Superior temporal gyrus (tissue), 1 donor: ENCODE results near the gene TTPAL.

Source experiments
- DNase-seq: peaks from one replicate; pipeline ENCODE4 v3.0.0-alpha.2; 2016; ENCODE audit errors: extremely low spot score

The TTPAL gene

DNA sequence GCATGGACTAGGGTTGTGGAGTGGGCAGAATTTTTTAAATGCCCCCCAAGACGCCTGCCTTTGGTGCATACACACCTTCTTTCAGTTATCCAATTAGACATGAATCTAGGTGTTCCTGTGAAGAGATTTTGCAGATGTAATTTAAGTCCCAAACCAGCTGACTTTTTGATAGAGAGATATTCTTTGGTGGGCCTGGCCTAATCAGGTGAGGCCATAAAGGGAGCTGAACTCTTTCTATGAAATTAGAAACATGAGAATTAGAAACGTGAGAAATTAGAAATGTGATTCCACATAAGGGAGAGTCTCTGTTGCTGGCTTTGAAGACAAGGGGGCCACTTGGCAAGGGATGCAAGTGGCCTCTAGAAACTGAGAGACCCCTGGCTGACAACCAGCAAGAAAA is 36.4 kb upstream of the TTPAL start:
- no peak for DNase-seq

DNA sequence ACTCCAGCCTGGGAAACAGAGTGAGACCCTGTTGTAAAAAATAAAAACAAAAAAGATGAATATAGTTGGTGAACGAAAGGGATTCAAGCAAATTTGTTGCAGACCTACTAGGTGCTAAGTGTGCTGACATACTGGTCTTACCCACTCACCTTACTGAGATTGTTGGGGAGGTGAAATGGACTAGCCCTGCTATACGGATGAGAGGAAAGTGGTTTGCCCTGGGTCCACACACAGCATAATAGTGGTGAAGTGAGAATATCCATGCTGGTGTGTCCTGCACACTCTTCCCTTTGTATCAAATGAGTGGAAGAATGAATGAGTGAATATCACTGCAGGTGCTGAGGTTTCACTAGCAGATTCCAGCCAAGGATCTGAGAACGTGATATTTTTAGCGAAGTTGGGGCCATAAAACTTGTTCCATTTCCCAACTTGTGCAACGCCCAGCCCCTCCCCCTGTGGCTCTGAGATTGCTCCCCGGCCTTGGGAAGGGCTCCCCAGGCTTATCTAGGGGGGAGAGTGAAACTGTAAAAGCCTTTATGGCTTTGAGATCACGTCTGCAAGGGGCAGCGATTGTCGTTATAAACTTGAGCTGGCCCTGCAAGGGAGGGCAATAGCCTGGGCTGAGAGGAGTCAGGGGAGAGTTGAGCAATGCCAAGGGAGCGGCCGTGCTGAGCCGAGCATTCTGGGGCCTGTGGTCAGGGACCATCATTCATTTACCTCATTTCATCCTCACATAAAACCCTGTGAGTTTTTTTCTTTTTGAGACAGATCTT is 33.2 kb upstream of the TTPAL start:
- no peak for DNase-seq

DNA sequence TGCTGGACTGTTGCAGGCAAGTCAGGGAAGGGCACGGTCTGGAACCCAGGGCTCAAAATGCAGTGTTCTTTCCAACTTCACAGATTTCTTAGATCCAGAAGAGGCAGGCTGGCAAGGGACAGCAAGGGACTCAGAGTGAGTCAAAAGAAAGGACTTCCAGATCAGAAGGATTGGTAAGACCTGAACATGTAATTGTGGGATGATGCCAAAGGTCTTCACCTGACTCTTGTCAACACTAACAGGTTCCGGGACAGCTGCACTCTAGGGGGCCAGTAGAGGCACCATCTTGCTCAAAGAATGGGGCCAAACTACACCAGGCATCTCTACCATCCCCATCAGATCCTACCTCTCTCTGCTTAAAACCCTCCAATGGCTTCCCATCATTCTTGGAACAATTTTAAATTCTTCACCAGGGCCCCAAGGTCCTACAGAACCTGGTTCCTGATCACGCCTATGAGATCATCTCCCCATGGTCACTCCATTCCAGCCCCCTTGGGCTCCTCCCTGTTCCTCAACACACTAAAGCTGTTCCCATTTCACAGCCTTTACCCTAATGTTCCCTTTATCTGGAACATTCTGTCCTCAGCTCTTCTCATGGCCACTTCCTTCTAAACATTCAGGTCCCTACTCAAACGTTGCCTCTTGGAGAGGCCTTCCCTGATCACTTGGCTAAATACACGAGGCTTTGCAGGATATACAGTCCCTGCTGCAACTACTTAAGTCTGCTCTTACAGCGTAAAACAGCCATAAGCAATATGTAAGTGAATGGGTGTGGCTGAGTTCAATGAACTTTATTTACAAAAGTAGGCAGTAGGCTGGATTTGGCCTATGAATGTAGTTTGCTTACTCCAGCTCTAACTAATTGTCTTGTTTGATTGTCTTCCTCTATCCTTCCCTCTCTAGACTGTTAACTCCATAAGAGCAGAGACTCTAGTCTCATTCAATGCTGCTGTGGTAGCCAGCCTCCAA is 29.6 kb upstream of the TTPAL start:
- DNase-seq, result no peak

DNA sequence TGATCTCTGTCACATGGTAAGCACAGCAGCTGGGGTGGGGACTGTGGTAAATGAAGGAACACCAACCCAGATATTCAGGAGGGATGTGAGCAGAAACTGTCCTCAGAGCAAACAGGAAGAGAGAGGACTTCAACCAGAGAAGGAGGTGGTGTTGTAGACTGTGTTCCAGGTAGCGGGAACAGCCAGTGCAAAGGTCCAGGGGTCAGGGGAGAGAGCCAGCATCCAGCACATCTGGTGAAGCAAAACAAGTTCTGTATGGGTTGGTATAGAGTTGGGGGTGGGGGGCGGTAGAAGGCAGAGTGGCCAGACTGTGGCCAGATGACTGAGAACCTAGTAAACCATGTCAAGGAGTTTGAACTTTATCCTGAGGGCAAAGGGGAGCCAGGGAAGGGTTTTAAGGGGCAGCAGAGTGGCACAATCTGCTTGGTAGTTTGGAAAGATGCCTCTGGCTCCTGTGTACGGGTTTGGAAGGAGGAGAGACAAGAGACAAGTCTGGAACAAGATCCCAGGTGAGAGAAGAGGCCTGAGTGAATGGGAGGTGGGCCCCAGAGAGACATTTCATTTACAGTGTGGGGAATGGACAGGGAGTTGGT is 27.8 kb upstream of the TTPAL start:
- DNase-seq, result no peak

DNA sequence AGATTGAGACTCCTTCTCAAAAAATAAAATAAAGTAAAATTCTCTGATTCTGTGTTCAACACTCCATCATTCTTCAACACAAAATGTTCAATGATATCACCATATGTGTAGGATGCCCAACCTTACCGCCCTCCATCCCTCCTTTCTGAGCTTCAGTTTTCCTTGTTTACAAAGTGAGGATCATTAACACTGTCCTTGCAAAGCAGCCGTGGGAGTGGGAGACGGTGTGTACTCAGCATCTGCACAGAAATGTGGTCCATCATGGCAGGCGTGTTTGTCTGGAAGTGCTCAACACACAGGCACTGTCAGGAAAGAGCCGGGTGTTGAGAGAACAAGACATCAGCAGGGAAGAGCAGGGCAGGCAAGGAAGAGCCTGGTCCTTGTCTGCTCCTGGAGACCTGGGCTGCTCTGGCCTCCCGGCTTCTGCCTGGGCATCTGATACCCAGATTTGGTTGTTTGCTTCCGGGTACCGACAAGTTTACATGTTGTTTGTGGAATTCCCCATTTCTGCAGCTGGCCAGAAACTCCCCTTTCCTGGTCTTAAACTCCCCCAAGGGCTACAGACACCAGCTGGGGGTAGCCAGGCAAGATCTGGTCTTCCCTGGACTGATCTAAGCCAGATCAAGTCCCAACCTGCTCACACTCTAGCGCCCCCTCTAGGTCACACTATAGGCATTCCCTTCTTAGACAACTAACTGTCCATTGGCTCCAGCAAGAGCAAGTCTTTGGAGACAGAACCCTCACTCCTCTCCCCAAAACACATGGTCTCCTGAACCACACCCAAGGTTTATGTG is 26.7 kb upstream of the TTPAL start:
- DNase-seq, result no peak

DNA sequence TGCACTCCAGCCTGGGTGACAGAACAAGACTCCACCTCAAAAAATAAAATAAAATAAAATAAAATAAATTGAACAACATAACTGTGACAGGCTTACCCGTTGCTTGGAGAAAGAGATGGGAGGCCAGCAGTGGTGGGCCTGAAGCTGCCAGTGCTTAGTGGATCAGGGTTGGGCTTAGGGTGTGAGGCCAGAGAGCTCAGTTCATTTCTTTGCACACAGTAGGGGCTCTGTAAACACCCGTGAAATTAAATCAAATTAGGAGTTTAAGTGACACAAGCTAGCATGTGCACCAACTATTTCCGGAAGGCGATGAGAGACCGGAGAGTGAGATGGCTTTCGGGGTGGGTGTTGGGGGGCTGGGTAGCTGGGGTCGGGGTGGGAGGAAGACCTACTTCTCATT is 25.8 kb upstream of the TTPAL start:
- no peak for DNase-seq

- DNase-seq, result no peak
Observed at GRCh38 chr20:44450281-44450889, 25.3 kb upstream of the TTPAL start.

- no peak for DNase-seq
Observed at GRCh38 chr20:44450903-44451450, 24.7 kb upstream of the TTPAL start.

DNA sequence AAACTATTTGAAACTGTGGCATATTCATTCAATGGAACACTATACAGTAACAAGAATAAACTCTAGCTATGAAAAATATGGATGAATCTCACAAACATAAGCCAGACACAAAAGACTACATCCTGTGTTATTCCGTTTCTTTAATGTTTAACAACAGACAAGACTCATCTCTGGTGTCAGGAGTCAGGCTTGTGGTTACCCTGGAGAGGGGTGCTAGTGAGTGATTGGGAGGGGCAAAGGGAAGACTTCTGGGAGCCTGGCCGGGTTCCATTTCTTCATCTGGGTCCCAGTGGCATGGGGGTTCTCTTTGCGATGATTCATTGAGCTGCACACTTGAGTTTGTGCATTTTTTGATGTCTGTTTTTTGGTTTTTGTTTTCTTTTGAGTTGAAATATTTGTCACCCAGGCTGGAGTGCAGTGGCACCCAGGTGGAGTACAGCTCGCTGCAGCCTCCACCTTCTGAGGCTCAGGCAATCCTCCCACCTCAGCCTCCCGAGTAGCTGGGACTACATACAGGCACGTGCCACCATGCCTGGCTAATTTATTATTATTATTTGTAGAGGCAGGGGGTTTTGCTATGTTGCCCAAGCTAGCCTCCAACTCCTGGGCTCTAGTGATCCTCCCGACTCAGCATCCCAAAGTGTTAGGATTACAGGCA is 21.2 kb upstream of the TTPAL start:
- DNase-seq, result no peak

- DNase-seq, result no peak
Observed at GRCh38 chr20:44455126-44455525, 20.5 kb upstream of the TTPAL start.

DNA sequence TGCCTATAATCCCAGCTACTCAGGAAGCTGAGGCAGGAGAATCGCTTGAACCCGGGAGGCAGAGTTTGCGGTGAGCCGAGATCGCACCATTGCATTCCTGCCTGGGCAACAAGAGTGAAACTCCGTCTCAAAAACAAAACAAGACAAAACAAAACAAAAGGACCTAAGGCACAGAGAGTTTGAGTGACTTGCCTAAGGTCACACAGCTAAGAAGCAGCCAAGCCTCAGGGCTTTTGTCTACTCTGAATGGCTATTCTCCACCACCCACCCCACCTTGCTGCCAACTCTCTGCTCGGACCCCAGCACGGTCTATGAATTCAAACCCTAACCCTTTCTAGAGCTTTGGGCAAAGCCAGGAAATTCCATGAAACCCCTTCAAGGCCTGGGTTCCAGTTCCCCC is 19.1 kb upstream of the TTPAL start:
- no peak for DNase-seq

- no peak for DNase-seq
Observed at GRCh38 chr20:44457016-44457415, 18.7 kb upstream of the TTPAL start.

- DNase-seq, result no peak
Observed at GRCh38 chr20:44459271-44459670, 16.4 kb upstream of the TTPAL start.

DNA sequence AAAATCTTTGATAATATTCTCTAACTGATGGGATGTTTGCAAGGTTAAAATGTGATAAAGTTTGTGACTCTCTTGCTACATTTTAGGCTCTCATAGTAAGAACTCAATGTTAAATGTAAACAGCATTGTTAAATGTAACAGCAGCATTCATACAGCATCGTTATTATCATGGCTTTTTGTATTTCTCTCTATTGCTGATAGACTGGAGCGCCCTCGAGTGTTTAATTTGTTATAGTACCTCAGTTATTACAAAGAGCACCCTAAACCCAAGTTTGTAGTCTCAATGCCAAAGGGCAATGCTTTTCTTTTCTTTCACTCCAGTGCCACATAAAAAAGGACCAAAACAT is 14.9 kb upstream of the TTPAL start:
- DNase-seq, result peak; percentile 58

- DNase-seq, result no peak
Observed at GRCh38 chr20:44461142-44461802, 14.4 kb upstream of the TTPAL start.

GRCh38 chr20:44461803-44462174 is 13.9 kb upstream of the TTPAL start:
- no peak for DNase-seq

DNA sequence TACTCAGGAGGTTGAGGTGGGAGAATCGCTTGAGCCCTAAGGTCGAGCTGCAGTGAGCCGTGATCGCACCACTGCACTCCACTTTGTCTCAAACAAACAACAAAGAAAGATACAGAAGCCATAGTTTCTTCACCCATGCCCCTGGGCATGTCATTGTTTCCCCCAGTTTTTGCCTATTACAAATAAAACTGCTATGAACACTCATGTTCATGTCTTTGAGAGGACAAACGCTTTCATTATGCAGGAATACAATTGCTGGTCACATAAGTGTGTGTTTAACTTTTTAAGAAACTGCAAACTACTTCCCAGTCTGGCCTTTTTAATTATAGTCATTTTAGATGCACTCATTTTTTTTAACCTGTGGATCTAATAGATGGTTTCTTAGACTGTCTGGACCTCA is 12.2 kb upstream of the TTPAL start:
- no peak for DNase-seq

- no peak for DNase-seq
Observed at GRCh38 chr20:44464514-44464913, 11.2 kb upstream of the TTPAL start.

DNA sequence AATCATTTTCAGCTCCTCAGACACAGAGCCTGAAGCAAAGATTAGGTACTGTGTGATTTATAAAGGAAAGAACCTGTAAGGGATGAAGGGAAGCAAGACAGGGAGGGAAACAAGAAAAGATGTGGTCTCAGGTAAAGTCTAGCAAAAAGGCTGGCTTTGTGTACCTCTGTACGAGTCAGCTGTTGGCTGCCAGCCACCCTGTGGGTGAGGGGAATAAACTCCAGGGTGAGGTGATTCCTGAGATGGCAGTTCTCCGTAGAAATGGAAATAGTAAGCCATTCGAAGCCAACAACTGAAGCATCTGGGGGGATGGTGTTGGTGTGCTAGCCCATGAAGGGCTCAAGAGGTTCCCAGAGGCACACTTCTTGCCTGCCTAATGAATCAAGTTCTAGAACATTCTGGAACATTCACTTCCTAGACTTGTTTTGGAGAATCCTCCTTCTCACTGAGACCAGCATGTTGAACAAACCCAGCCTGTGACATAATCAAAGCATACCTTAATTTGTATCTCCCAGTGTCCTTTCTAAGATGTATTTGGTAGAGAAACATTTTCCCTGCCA is 10.6 kb upstream of the TTPAL start:
- no peak for DNase-seq
